Erythroblast (primary cell): ENCODE results near the gene FASN.

Experiments used
- GATA1 ChIP-seq: IDR thresholded peaks from 2 replicates; pipeline ENCODE4 v1.6.1; 2011; ENCODE audit warnings: low read depth, mild to moderate bottlenecking, control low read depth, low read length, moderate library complexity
- POLR2A ChIP-seq: IDR thresholded peaks from 2 replicates; pipeline ENCODE4 v1.6.1; 2011; ENCODE audit warnings: mild to moderate bottlenecking, low read length

DNA sequence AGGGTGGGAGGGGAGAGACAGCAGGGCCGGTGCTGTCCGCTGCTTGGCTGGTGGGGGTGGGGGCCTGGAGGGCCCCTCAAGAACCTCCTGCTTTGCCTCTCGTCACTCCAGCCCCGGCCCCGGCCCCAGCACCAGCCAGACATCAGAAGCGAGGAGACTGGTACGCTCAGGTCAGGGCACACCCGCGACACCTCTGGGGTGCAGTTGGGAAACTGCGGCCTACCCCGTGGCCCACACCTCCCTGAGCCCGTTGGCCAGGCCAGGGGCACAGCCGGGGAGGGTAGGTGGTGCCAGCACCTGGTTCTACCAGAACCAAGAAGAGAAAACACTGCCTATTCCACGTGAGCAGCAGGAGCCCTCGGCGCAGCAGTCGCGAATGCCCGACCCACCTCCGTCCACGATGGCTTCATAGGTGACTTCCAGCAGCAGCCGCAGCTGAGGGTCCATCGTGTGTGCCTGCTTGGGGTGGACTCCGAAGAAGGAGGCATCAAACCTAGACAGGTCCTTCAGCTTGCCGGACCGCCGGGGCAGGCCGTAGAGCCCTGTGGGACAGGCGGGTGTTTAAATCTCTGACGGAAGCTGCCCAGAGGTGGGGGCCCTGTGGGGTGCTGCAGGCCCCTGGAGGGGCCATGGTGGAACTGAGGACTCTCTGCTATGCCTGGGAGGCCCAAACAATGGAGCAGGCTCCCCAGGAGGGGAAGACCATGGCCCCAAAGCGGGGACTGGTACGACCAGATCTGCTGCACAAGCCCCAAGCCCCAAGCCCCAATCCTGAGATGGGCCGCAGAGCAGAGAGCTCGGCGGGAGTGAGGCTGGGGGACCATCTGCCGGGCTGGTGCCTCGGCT, 2.9 kb downstream of the FASN start:
- TF ChIP-seq POLR2A (no peak), GATA1 (no peak)
